ENCODE results near the gene AKT1.

AKT1 gene

DNA sequence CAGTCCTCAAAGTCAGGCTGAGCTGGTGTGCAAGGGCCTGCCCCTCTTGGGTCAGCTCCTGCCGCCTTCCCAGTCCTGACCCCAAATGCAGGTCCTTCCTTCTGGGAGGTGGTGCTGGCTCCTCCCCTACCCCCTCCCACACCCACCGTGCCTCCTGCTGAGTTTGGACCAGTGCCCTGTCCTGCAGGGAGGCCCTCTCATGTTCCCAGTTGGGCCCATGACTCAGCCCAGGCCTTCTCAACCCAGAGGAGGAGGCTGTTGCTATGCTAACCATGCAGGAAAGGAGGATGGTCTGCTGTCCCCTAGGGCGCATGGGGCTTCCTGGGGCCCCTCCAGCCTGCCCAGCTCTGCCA is 9.8 kb upstream of the AKT1 start:
- peaks cover 2 to 15% of the 10 kb centered on the region in 2 donors for H3K4me1 ChIP-seq (ENCODE audit: control insufficient read depth in 2 of 2, insufficient read depth in 1 of 2, low read depth in 1 of 2, low read length in 2 of 2)
- H2BK120ac ChIP-seq (ENCODE audit: low read depth, low read length): peak overlapping the region; percentile 72
- peaks cover 17 to 30% (median 23%) of the 10 kb centered on the region in 3 experiments for H3K27me3 ChIP-seq (ENCODE audit: control insufficient read depth in 3 of 3, insufficient read depth in 3 of 3, low read depth in 1 of 3, low read length in 3 of 3)
- H3K79me1 ChIP-seq (ENCODE audit: low read depth, low read length): peaks cover 5% of the 10 kb centered on the region
- no peak for DNase-seq (ENCODE audit: low spot score)
- no peak overlapping the region for H3K23ac ChIP-seq (ENCODE audit: low read depth, low read length, poor library complexity)
- no peak overlapping the region for H3K4ac ChIP-seq (ENCODE audit: low read length)
- H3K4me3 ChIP-seq (ENCODE audit: low read length in 2 of 2): no peak overlapping the region
- peak overlapping the region; percentile 66 for H2BK5ac ChIP-seq (ENCODE audit: low read length)
- no peak overlapping the region for H3K27ac ChIP-seq (replicated peaks; ENCODE audit: low read length)
- no peak overlapping the region for H3K18ac ChIP-seq (ENCODE audit: low read length)
- peaks cover 0 to 1% of the 10 kb centered on the region in 2 donors for H3K9me3 ChIP-seq (replicated peaks in 1 of 2; ENCODE audit: control insufficient read depth in 2 of 2, insufficient read depth in 1 of 2, low read depth in 1 of 2, low read length in 2 of 2)
- peak overlapping the region; percentile 21 for H3K14ac ChIP-seq (ENCODE audit: low read length)
- no peak overlapping the region for H3K9ac ChIP-seq (ENCODE audit: low read depth, low read length, poor library complexity)
- peak overlapping the region; percentile 67 for H2BK15ac ChIP-seq (ENCODE audit: low read length)
- H4K91ac ChIP-seq (ENCODE audit: low read depth, low read length, poor library complexity): no peak overlapping the region
- no peak overlapping the region for H3K4me2 ChIP-seq (ENCODE audit: insufficient read depth, low read length, poor library complexity, severe bottlenecking)
- no peak overlapping the region for H4K8ac ChIP-seq (ENCODE audit: low read depth, low read length)
- WGBS, 2 donors (ENCODE audit: extremely low coverage in 2 of 2, insufficient read length in 2 of 2, insufficient replicate concordance in 1 of 2): no CpG with 5 or more reads among the region's 3 CpGs
- no peak overlapping the region for H2AK5ac ChIP-seq (ENCODE audit: low read depth, low read length)
- no peak overlapping the region for H2BK12ac ChIP-seq (ENCODE audit: low read length)
- no peak overlapping the region for H2AFZ ChIP-seq (ENCODE audit: low read length)
- no peaks in the 10 kb centered on the region for H3K36me3 ChIP-seq (replicated peaks in 1 of 2; ENCODE audit: control insufficient read depth in 2 of 2, insufficient read depth in 2 of 2, low read length in 2 of 2)

DNA sequence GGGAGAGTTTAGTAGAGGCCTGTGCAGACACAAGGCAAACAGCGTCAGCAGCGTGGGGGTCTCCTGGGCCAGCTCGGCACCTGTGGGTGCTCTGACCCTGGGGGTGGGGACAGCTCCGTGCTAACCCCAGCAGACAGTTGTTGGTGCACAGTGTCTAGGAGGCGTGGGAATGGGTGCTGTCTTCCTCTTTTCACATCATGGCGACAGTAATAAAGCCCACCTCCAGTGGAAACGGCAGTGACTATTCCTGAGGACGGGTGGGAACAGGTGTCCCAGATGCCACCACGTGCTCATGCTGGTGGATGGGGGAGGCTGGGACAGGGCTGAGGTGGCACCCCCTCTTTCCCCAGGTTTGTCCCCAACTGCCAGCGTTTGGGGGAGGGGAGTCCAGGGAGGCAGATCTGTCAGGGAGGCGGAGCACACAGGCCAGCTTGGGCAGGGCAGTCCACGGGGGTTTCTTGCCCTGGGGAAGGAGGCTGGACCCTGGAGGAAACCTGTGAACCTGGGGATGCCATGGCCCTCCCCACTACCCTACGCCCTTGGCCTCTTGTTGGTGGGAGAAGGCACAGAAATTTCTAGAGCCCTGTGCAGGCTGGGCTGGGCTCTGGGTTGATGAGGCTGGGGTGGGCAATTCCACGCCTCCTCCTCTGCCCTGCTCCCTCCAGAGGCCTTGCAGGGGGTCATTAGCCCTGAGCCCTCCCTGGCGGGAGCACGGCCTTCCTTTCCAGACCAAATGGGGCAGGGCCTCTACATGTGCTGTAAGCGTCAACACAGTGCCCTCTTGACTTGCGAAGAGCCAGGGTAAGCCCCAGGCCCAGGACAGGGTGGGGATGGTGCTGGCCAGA is 9.2 kb upstream of the AKT1 start:
- no peak overlapping the region for H3K27ac ChIP-seq (replicated peaks; ENCODE audit: low read length)
- WGBS, 2 donors (ENCODE audit: extremely low coverage in 2 of 2, insufficient read length in 2 of 2, insufficient replicate concordance in 1 of 2): no CpG with 5 or more reads among the region's 18 CpGs

DNA sequence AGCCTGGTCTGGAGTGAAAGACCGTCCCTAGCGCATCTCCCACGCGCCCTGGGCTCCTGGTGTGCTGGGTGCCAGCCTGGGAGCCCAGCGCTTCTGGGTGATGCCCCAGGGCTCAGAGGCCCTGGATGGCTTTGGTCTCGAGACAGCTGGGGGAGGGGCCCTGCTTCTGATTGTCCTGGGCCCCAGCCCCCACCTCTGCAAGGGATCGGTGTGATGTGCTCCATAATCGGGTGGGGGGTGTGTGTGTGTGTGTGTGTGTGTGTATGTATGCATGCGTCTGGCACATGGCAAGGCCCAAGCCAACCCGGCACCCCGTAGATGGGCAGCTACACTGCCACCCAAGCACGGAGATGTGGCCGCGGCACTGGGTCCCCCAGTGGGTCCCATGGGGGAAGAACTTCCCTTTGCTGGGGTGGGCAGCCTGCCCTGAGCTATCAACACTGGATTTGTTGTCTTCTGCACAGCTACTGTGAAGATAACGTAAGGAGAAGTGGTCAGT is 8.4 kb upstream of the AKT1 start:
- H3K4ac ChIP-seq (ENCODE audit: low read length): no peak overlapping the region
- H3K4me1 ChIP-seq (ENCODE audit: control insufficient read depth in 2 of 2, insufficient read depth in 1 of 2, low read depth in 1 of 2, low read length in 2 of 2): peaks cover 6 to 17% of the 10 kb centered on the region in 2 donors
- H3K27ac ChIP-seq (replicated peaks; ENCODE audit: low read length): no peak overlapping the region
- H4K8ac ChIP-seq (ENCODE audit: low read depth, low read length): no peak overlapping the region
- no peak overlapping the region for H3K4me3 ChIP-seq (ENCODE audit: low read length in 2 of 2)
- peak overlapping the region; percentile 63 for H2AK5ac ChIP-seq (ENCODE audit: low read depth, low read length)
- H3K23ac ChIP-seq (ENCODE audit: low read depth, low read length, poor library complexity): no peak overlapping the region
- no peak overlapping the region for H2BK15ac ChIP-seq (ENCODE audit: low read length)
- H3K9ac ChIP-seq (ENCODE audit: low read depth, low read length, poor library complexity): no peak overlapping the region
- no CpG with 5 or more reads among the region's 15 CpGs for WGBS, 2 donors (ENCODE audit: extremely low coverage in 2 of 2, insufficient read length in 2 of 2, insufficient replicate concordance in 1 of 2)
- H3K14ac ChIP-seq (ENCODE audit: low read length): peak overlapping the region; percentile 21
- H3K9me3 ChIP-seq (replicated peaks in 1 of 2; ENCODE audit: control insufficient read depth in 2 of 2, insufficient read depth in 1 of 2, low read depth in 1 of 2, low read length in 2 of 2): peaks cover 0 to 1% of the 10 kb centered on the region in 2 donors
- H3K18ac ChIP-seq (ENCODE audit: low read length): no peak overlapping the region
- H2AFZ ChIP-seq (ENCODE audit: low read length): no peak overlapping the region
- DNase-seq (ENCODE audit: low spot score): no peak
- H4K91ac ChIP-seq (ENCODE audit: low read depth, low read length, poor library complexity): no peak overlapping the region
- H3K27me3 ChIP-seq (ENCODE audit: control insufficient read depth in 3 of 3, insufficient read depth in 3 of 3, low read depth in 1 of 3, low read length in 3 of 3): peaks cover 20 to 42% (median 35%) of the 10 kb centered on the region in 3 experiments
- H2BK5ac ChIP-seq (ENCODE audit: low read length): no peak overlapping the region
- peaks cover 5% of the 10 kb centered on the region for H3K79me1 ChIP-seq (ENCODE audit: low read depth, low read length)
- no peak overlapping the region for H2BK12ac ChIP-seq (ENCODE audit: low read length)
- H2BK120ac ChIP-seq (ENCODE audit: low read depth, low read length): no peak overlapping the region
- no peaks in the 10 kb centered on the region for H3K36me3 ChIP-seq (replicated peaks in 1 of 2; ENCODE audit: control insufficient read depth in 2 of 2, insufficient read depth in 2 of 2, low read length in 2 of 2)
- H3K4me2 ChIP-seq (ENCODE audit: insufficient read depth, low read length, poor library complexity, severe bottlenecking): no peak overlapping the region

More for the DNA sequence above, 9.2 kb upstream of the AKT1 start:
- Histone ChIP-seq H4K8ac (ENCODE audit: low read depth, low read length) (no peak overlapping the region), H3K4me3 (ENCODE audit: low read length in 2 of 2) (no peak overlapping the region), H2AK5ac (ENCODE audit: low read depth, low read length) (peak overlapping the region; percentile 81), H3K23ac (ENCODE audit: low read depth, low read length, poor library complexity) (peak overlapping the region; percentile 43), H3K9ac (ENCODE audit: low read depth, low read length, poor library complexity) (no peak overlapping the region), H2BK5ac (ENCODE audit: low read length) (peak overlapping the region; percentile 48), H2BK120ac (ENCODE audit: low read depth, low read length) (peak overlapping the region; percentile 72), H2BK15ac (ENCODE audit: low read length) (no peak overlapping the region), H3K14ac (ENCODE audit: low read length) (no peak overlapping the region), H3K36me3 (replicated peaks in 1 of 2; ENCODE audit: control insufficient read depth in 2 of 2, insufficient read depth in 2 of 2, low read length in 2 of 2) (no peaks in the 10 kb centered on the region), H2AFZ (ENCODE audit: low read length) (no peak overlapping the region), H3K27me3 (ENCODE audit: control insufficient read depth in 3 of 3, insufficient read depth in 3 of 3, low read depth in 1 of 3, low read length in 3 of 3) (peaks cover 20 to 35% (median 27%) of the 10 kb centered on the region in 3 experiments), H3K18ac (ENCODE audit: low read length) (no peak overlapping the region), H3K4ac (ENCODE audit: low read length) (no peak overlapping the region), H3K9me3 (replicated peaks in 1 of 2; ENCODE audit: control insufficient read depth in 2 of 2, insufficient read depth in 1 of 2, low read depth in 1 of 2, low read length in 2 of 2) (peaks cover 0 to 1% of the 10 kb centered on the region in 2 donors), H3K79me1 (ENCODE audit: low read depth, low read length) (peaks cover 5% of the 10 kb centered on the region), H3K4me1 (ENCODE audit: control insufficient read depth in 2 of 2, insufficient read depth in 1 of 2, low read depth in 1 of 2, low read length in 2 of 2) (peaks cover 5 to 16% of the 10 kb centered on the region in 2 donors), H3K4me2 (ENCODE audit: insufficient read depth, low read length, poor library complexity, severe bottlenecking) (no peak overlapping the region), H2BK12ac (ENCODE audit: low read length) (no peak overlapping the region), H4K91ac (ENCODE audit: low read depth, low read length, poor library complexity) (no peak overlapping the region)
- no peak for DNase-seq (ENCODE audit: low spot score)

DNA sequence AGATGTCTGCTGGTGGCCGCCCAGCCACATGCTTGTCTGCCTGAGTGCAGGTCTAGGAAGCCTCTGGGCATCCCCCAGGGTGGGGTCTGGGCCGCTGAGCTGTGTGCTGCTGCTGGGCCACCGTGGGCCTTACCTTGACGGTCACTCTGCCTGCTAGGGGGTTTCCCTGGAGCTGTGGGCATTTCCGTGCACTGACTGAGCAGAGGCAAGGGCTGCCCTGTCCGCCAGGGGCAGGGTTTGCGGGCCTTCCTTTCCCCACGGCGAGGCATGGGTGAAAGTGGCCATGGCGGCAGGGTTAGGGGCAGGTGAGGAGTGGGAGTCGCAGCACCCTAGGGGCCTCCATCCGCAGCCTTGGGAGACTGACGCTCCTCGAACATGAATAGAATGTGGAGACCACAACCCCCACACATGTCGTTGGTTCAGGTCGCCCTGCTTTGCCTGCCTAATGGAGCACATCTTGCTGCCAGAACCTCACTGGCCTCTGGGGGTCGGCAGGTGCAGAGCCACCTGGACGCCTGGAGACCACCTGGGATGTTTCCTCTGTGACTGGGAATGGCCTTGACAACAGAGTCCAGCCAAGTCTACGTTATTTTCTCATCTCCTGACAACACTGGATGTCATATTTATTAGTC is 7.8 kb upstream of the AKT1 start:
- H3K14ac ChIP-seq (ENCODE audit: low read length): no peak overlapping the region
- H3K79me1 ChIP-seq (ENCODE audit: low read depth, low read length): peaks cover 5% of the 10 kb centered on the region
- peak overlapping the region; percentile 63 for H2AK5ac ChIP-seq (ENCODE audit: low read depth, low read length)
- H3K36me3 ChIP-seq (replicated peaks in 1 of 2; ENCODE audit: control insufficient read depth in 2 of 2, insufficient read depth in 2 of 2, low read length in 2 of 2): no peaks in the 10 kb centered on the region
- H3K9me3 ChIP-seq (replicated peaks in 1 of 2; ENCODE audit: control insufficient read depth in 2 of 2, insufficient read depth in 1 of 2, low read depth in 1 of 2, low read length in 2 of 2): peaks cover 0 to 1% of the 10 kb centered on the region in 2 donors
- no peak overlapping the region for H3K23ac ChIP-seq (ENCODE audit: low read depth, low read length, poor library complexity)
- no peak overlapping the region for H3K18ac ChIP-seq (ENCODE audit: low read length)
- WGBS, 2 donors (ENCODE audit: extremely low coverage in 2 of 2, insufficient read length in 2 of 2, insufficient replicate concordance in 1 of 2): no CpG with 5 or more reads among the region's 19 CpGs
- no peak for DNase-seq (ENCODE audit: low spot score)
- H3K4me2 ChIP-seq (ENCODE audit: insufficient read depth, low read length, poor library complexity, severe bottlenecking): no peak overlapping the region
- H3K27me3 ChIP-seq (ENCODE audit: control insufficient read depth in 3 of 3, insufficient read depth in 3 of 3, low read depth in 1 of 3, low read length in 3 of 3): peaks cover 20 to 48% (median 40%) of the 10 kb centered on the region in 3 experiments
- H2BK15ac ChIP-seq (ENCODE audit: low read length): no peak overlapping the region
- no peak overlapping the region for H4K8ac ChIP-seq (ENCODE audit: low read depth, low read length)
- H3K9ac ChIP-seq (ENCODE audit: low read depth, low read length, poor library complexity): peak overlapping the region; percentile 44
- H2BK120ac ChIP-seq (ENCODE audit: low read depth, low read length): no peak overlapping the region
- no peak overlapping the region for H2AFZ ChIP-seq (ENCODE audit: low read length)
- no peak overlapping the region for H3K4ac ChIP-seq (ENCODE audit: low read length)
- H2BK5ac ChIP-seq (ENCODE audit: low read length): no peak overlapping the region
- H3K4me3 ChIP-seq (ENCODE audit: low read length in 2 of 2): no peak overlapping the region
- no peak overlapping the region for H3K27ac ChIP-seq (replicated peaks; ENCODE audit: low read length)
- no peak overlapping the region for H4K91ac ChIP-seq (ENCODE audit: low read depth, low read length, poor library complexity)
- H2BK12ac ChIP-seq (ENCODE audit: low read length): no peak overlapping the region
- peaks cover 6 to 17% of the 10 kb centered on the region in 2 donors for H3K4me1 ChIP-seq (ENCODE audit: control insufficient read depth in 2 of 2, insufficient read depth in 1 of 2, low read depth in 1 of 2, low read length in 2 of 2)

Data from neuronal stem cell (in vitro differentiated cells).